Hippocampal formation (tissue), 2 donors: ENCODE data around the gene SDHC.

Experiments used
- DNase-seq, 2 donors: peaks; one replicate each; lab custom pipeline; 2025; lab: John Stamatoyannopoulos, UW

Gene SDHC, protein sequence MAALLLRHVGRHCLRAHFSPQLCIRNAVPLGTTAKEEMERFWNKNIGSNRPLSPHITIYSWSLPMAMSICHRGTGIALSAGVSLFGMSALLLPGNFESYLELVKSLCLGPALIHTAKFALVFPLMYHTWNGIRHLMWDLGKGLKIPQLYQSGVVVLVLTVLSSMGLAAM

DNA sequence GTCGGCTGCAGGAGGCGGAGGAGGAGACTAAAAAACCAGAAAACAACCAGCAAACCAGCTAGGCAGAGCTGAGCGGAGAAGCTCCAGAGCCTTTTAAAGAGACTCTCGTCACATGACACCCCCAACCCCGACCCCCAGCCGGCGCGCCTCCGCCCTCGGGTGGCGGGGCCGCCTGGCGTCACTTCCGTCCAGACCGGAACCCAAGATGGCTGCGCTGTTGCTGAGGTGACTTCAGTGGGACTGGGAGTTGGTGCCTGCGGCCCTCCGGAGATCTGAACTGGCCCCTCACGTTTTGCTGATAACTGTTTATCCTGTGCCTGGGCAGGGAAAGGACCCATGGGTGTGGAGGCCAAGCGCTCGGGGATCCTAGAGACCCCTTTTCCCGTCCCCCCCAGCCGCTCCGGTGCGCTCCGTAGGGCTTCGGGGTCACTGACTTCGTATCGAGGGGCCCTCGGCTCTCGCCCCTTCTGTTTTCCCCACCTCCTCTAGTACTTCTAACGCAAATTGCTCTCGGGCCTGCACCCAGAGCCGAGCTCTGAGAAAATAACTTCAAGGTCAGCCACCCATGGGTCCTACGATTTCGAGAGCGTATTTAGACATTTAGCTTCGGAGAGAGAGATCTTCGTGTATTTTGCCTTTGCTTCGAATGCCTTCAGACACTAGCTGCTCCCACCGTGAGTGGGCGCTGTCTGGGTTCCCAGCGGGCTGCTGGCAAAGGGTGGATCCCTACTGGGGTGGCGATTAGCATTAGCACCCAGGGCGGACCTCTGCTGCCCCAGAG is at the start of gene SDHC:
Gene SDHC (plus strand): TSS at position 181 of the 781 bp plus-strand sequence. CDS start 25 bp downstream, at position 206.
- DNase-seq, result peak; percentile 91 to 95

DNA sequence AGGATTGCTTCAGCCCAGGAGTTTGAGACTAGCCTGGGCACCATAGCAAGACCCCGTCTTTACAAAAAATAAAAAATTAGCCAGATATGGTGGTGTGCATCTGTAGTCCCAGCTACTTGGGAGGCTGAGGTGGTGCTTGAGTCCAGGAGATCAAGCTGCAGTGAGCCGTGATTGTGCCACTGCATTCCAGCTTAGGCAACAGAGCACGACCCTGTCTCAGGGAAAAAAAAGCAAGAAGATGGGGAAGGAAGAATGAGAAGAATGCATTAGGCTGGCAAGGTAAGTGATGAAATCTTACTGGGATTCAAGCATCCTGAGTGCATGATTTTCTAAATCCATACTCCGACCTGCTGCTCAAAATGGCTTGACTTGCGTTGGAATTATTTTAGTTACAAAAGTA is 48.9 kb upstream of the SDHC start:
- no peak for DNase-seq

DNA sequence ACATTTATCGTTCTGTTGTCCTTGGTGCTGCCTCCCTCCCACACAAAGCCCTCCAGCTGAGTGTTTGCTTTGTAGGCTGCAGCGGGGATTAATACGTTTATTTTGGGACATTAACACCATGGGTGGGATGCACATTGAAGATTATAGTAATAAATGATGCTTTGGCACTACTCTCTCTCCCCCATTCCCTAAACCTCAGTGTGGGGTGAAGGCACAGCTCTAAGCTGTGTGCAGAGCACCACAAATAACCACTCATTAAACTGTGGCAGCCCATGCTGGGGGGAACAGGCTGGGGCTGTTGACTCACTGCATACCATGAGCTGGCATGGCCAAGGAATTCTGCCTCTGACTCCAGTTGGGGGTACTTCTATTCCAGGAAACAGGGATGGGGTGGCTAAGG is 48.0 kb upstream of the SDHC start:
- DNase-seq, result no peak

DNA sequence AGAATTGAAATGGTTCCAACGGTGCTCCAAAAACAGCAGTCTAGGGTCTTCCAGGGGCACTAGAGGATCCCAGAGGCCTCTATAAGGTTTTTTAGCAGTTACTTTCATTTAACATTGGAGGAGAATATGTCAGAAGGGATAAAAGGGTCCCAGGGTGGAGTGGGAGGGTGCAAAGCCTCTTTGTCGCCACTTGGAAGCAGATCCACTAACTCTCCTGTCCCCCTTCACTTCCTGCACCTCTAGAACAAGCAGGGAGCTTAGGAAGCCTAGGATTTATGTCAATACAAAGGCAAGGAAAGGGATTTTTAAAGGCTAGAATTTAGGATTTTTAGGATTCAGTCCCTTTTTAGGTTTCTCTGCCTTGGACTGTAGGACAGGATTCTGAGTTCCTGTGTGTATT is 47.3 kb upstream of the SDHC start:
- DNase-seq, result no peak

DNA sequence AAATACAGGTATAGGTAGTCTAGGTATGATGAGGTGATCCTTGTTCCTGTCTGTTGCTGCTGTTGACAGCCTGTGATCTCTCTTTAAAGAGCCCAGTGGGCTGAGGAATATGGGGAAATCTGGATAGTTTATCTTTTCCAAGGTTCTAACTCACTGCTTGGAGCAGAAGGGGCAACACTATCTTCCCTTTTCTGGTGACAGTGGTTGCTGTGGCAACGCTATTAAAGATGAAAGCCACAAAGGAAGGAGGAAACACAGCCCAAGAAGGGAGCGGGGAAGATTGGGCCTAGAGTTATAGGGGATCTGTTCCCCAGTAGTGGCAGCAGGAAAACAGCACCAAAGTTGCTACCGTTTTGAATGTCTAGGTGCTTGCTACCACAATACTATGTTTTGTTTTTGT is 46.9 kb upstream of the SDHC start:
- no peak for DNase-seq

DNA sequence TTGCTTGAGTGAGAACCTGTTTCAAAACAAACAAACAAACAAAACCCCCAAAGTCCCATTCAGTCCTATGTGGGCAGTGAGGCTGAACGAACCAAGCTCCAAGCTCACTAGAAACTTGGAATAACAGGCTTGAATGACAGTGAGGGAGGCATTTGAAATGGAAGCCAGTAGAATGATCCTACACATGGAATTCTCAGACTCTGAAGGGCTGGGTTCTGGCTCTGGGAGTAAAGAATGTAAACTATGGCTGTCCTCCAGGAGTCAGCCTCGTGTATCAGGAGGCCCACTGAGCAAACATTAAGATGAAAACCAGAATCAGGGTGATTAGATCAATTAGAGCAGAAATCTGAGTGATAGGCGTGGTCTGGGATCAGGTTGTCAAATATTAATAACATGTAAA is 40.8 kb upstream of the SDHC start:
- no peak for DNase-seq

DNA sequence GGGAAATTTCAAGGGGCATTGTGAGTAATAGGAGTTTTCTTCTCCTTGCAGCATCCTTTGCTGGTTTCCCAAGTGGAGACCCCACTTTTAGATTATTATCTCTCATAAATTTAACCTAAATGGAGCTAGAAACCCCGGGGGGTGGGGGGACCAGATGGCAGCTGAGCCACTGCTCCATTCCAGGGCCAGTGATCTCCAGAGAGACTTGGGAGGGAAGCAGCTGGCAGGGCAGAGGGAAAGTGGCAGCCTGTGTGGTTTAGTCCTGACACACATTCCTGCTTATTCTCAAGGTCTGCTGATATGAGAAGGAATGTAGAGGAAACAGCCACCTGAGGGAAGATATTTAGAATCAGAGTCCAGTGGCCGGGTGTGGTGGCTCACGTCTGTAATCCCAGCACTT is 39.3 kb upstream of the SDHC start:
- DNase-seq, result no peak

DNA sequence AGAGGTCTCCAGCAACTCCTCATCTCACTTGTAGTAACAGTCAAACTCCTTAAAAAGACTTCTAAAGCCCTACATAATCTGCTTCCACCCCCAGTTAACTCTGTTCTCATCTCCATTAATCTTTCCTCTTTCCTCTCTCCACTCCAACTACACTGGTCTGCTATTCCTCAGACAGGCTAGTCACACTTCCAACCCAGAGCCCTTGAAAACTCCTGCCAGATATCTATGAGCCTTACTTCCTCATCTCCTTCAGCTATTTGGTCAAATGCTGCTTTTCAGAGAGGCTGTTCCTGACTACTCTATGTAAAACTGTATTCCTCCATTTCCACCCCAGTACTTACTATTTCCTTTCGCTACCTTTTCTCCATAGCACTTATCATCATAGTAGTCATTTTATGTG is 31.2 kb upstream of the SDHC start:
- no peak for DNase-seq

DNA sequence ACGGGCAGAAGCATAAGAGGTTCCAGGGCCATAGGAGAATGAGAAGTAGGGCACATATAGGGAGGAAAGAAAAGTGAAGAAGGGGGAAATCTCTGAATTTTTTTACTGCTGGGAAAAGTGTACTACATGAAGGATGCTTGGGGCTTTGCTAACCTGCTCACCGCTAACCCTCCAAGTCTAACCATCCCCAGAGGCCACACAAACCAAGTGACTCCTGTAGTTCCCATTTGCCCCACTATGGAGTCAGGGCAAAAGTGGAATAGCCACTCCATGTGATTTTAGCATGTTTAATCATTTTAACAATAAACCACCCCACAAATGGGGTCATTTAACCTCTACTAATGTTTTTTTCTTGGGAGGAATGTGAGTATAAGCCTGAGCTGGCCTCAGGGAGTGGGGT is 29.1 kb upstream of the SDHC start:
- no peak for DNase-seq

DNA sequence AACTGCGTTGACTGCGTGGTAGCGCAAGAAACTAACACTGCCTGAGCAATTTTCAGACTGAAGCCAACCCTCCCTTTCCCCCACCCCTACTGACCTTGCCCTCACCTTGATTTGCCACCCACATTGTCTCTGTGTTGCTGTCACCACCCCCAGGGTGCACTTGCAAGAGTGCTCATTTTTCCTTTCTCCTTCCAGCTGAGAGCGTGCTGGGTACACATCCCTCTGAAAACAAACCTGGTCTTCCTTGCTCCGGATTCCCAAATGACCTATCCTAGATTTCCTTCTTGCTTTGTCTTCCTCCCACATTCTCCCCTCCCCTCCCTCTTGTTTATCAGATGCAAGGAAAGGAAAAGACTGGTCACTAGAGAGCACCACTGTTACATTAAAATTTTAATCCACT is 28.7 kb upstream of the SDHC start:
- DNase-seq, result no peak

DNA sequence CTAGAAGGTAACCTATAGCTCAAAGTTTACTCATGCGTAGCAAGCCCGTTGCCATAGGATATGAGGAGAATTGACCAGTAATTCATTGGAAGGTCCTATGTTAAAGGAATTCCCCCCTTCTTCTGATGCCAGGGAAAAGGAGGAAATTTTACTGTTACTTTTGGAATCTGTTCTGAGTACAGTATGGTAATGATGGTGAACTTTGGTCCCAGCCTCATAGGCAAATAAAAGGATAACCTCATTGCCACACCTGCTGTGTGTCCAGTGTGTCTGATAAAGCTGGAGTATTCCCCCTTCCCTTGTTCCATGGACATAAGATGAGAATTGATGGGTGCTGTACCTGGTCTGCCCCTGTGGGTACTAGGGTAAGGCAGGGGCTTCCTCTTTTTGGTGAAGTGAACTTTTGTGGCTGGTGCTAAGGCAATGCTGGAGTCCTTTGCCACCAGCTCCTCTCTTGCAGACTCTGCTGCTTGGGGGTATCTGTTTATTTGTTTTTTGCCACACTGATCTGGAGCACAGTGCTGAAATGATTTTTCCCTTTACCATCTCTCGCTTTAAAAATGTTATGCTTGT is 26.6 kb upstream of the SDHC start:
- DNase-seq, result no peak

DNA sequence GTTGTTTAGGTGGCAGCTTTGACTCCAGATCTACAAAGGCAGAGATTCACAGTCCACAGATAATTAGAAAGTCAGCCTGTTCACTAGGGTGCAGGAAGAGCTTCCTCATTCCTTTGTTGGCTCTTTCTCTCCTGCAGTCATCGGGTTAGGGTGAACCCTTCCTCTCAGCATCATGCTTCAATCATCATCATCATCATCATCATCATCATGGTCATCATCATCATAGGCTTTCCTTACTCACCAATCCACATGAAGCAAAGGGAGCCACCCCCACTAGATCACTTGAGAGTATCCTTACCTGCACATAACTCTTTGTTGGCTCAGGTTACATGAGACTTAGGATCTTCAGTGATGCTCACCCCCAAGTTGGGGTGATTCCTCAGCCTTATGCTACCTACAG is 23.4 kb upstream of the SDHC start:
- no peak for DNase-seq

DNA sequence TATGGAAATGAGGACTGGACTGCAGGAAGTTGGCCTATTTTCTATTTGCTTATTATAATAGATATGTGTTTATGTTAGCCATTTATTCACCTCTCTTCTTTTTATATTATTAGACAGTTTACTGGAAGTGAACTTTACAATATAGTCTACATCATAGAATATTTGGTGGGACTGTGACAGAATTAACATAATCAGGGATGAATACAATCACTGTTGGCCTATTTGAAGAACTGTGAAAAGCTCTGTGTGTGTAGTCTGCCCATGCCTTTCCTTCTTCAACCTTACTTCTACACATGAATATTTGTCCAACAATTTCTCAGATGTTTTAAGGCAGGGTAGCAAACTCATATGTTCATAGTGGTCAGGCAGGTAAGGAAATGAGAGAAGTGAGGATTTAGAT is 16.8 kb upstream of the SDHC start:
- no peak for DNase-seq

DNA sequence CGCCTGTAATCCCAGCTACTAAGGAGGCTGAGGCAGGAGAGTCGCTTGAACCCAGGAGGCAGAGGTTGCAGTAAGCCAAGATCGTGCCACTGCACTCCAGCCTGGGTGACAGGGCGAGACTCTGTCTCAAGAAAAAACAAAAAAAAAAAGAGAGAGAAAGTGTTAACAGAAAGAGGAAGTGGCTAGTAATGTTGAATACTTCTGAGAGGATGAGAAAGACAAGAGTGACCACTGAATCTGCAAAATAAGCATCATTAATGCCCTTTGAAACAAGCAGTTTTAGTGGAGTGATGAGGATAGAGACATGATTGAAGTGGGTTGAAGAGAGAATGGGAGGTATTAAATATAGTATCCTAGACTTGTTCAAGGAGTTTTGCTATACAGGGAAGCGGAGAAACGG is 16.1 kb upstream of the SDHC start:
- DNase-seq, result no peak

DNA sequence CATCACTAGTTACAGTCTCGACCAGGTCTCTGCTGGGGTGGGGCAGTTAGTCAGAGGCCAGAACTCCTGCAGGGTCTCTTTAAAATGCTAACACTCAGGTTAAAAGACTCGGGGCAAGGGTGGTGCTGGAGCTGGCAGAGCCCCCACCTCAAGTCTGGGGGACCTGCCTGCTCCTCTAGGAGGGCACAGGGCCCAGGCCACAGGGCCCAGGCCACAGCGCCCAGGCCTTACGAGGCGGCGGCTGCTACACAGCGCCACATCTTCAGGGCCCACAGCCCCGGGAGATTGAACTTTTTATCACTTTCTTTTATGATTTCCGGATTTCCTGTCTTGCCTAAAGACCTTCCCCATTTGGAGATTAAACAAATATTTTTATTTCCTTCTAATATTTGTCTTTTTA is 14.8 kb upstream of the SDHC start:
- no peak for DNase-seq

DNA sequence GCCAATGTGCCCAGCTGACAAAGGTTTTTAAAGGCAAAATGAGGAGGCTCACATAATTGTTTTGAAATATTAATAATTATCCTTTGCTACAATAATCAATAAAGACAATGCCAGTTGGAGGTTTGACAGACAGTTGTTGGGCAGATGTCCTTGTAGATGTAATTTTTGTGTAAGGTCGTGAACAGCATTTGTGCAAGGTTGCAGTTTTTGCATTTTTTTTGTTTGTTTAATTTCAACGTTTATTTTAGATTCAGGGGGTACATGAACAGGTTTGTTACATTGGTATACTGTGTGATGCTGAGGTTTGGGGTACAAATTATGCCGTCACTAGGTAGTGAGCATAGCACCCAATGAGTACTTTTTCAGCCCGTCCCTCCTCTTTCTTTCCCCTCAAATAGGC is 13.7 kb upstream of the SDHC start:
- DNase-seq, result no peak

DNA sequence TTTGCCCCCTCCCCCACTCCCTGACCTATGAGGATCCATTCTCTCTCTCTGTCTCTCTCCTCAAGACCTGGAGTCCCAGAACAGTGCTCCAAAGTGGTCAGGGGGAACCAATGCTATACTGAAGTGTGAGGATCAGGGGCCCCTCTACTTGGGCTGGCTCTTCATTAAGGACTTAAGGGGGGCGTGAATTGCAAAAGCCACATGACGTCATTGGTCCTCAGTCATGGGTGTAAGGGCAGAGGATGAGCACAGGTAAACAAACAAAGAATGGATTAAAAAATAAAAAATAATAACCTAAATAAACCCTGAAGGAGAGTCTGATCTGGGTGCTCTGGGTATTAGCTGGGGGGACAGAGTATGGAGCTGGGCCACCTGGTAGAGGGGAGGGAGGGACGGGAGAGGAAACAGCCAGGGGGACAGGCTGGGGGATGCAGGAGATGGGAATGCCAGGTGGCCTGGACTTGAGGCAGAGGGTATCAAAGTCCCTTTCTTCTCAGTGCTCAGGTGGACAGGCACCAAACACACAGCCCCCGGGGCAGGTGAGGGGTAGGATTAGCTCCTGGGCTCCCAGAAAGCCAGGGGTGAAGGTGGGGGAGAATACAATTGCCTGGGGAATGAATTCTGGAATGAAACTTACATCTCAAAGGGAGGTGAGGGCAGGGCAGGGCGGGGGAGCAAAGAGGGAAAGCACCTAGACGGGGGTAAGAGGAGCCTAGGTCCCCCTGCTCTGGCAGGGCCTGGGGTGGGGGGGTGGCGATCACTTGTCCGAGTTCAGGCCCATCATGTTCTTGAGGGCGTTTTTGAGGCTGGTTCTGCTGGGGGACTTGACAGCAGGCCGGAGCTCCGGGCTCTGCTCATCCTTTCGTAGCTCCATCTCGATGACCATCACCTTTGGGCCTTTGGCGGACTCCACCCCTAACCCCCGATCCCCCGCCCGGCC is 9.0 kb upstream of the SDHC start:
- DNase-seq, result peak in 1 of 2 donors; percentile 26

DNA sequence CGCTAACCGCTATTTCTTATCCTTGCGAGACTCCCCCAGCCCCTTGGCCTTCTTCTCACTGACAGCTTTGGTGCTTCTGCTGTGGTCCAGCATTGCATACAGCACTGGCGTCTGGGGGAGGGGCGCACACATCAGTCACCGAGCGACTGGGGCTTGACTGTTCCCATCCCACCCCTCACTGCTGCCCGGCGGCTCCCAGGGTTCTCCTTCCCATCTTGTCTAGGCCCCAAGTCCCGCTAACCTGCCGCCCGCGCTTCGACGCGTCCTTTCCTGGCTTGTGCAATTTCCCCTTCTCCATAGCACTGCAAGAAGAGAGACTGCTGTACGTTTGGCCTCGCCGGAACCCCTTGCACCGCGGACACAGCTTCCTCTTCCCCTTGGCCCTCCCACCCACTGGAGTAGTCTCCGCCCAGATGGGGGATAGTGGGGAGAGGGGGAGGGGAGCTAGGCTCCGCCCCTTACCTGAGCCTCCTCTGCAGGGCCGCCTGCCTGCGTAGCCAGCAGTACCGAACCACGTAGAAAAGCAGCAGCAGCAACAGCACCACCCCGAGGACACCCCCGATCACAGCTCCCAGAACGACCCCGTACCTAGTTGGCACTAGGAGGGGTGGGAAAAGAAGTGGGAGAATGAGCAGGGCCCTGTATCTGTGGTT is 8.2 kb upstream of the SDHC start:
- DNase-seq, result peak; percentile 53 to 59

DNA sequence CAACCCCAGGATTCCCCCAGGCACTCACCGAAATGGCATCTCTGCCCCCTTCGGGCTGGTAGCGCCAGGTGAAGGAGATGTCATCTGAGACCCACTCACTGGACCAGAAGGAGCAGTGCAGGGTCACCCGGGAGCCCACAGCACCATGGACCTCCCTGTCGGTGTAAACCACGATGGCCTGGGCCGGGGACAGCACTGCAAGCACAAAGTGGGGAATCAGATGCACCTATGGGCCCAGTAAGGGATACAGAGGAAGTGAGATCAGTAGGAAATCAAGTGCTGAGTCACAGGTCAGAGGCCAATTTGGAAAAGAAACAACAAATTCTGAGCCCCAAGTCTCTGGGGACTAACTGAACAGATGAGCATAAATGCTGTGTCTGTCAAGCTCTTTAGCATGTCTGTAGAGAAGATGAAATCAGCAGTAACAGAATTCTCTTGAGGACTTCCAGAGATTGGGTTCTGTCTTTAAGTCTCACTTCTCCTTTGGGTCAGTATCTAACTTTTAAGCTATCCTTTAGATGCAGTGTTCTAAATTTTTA is 6.9 kb upstream of the SDHC start:
- no peak for DNase-seq

DNA sequence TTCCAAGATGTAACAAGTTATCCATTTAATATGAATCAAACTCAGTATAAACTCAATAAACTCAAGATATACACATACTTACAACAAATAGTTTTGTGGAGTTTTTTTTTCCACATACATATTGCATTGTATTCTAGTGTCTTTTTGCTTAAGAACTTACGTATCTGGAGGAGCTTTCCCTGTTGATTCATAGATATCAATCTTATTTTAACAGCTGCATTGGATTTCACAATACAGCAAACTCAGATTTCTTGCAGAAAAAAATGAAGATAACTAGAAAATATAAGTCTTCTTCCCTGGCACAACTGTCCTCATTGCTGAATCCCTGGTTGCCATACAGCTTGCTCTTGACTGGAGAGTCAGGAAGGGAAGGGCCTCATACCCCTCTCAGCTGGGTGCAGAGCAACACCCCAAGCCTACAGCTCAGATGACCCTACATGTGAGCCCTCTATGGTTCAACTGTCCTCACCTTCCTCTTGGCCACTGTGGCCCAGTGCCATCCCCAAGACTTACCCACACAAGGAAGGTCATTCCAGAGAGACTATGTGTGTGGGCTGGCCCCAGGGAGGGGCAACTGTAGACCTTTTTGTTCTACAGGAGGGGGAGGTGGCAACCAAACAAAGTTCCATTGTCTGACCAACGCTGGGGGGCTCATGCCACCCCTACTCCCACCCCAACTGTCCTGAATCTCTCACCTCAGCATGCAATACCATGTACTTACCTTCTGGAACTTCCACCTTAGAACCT is 6.1 kb upstream of the SDHC start:
- DNase-seq, result no peak

DNA sequence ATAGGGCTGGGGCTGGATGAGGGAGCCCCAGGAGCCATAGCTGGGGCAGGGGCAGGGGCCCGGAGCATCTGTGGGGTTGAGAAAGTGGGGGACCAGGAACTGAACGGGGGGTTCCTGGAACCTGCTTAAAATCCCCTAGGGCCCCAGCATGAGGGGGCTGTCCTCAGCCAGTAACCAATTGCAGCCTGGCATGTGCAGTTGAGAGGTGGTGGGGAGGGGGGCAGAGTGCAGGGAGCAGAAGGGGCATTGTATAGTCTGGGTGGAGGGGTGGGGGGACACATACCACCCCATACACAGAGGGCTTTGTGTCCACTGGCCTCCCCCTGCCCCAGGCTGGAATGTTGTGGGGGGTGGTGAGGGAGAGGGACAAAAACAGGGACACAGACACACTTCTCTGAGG is 4.3 kb upstream of the SDHC start, which contains the start of gene MPZ:
Gene MPZ (minus strand): TSS at position 101 of the 400 bp plus-strand sequence. CDS start 63 bp downstream, at position 38.
- no peak for DNase-seq
